ENCODE measurements around the gene P2RX4.
"Not testable (repeated sequence)": the region's sequence is repeated elsewhere in the genome, so short reads cannot be mapped to it uniquely, and the experiment has no call there.

The P2RX4 gene

GRCh38 chr12:121189619-121190155 lies 20.2 kb upstream of the P2RX4 start:
- no peak for DNase-seq

GRCh38 chr12:121190523-121191031 lies 19.4 kb upstream of the P2RX4 start:
- no peak for DNase-seq

- no peak for DNase-seq
Observed at GRCh38 chr12:121191151-121191550, 18.8 kb upstream of the P2RX4 start.

DNA sequence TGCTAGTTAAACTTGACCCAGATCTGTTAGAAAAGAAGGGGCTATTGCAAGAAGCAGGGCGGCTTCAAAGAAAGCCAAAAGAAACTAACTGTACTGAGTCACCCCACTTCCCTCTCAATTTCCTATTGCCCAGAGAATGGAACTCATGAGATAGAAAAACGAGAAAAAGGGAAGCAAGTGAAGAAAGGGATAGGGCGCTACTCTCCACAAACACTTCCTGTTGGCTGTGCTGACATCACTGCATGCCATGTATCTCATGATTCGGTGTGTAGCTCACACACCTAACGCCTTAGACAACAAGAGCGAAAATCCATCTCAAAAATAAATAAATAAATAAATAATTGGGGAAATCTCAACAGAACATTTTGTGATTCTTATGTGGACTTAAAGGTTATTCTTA lies 13.0 kb upstream of the P2RX4 start:
- DNase-seq = no peak

GRCh38 chr12:121198949-121199348 lies 11.0 kb upstream of the P2RX4 start:
- no peak for DNase-seq

- DNase-seq = not testable (repeated sequence)
Observed at GRCh38 chr12:121201140-121201539, 8.8 kb upstream of the P2RX4 start.

DNA sequence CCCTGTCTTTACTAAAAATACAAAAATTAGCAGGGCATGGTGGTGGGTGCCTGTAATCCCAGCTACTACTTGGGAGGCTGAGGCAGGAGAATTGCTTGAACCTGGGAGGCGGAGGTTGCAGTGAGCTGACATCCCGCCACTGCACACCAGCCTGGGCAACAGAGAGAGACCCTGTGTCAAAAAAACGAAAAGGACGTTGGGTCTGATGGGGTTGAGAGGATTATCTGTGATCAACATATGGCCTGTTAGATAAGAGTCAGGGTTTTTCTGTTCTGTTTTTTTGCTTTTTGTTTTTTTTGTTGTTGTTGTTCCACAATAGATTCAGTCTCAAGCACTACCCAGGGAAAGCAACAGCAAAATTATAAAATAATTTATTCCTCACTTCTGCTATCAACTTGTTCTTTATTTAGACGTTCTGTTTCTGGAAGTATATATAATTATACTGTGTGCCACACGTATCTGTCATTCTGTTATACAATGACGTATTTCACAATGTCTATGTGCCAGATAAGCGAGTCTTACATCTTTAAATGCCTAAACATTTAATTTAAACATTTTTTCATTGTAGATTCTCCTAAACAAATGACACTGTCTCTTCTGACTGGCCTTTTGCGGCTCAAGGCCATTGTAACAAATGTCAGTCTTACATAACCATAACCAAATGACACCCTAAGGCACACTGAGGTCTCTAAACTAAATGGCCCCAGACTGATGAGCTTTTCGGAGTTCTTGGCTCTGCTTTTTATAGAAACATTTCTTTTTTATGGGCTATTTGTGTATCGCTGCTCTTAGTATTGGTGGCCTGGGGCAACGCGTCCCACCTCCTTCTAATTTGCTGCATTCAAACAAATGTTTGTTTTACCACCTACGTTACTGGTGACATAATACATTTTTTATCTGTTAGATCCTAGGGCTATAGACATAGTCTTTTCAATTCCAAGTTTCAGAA lies 7.2 kb upstream of the P2RX4 start:
- DNase-seq = peak; percentile 63

DNA sequence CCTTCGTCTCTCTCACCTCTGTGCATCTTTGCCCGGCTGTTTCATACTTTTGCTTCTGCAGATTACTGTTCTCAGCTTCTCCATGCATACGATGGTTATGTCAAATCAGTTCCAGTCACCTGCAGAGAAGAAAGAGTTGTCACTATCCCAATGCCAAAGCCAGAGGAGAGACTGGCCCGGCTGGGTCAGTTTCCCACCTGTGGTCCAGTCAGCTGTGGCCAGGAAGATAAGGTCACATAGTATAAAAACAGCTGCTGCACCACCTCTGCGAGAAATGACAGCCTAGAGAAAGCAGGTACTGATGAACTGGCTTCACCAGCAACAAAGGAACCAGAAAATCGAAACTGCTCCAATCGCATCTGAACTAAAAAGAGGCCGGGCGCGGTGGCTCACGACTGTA lies 6.4 kb upstream of the P2RX4 start:
- no peak for DNase-seq

GRCh38 chr12:121205491-121205890 lies 4.4 kb upstream of the P2RX4 start:
- DNase-seq = no peak

DNA sequence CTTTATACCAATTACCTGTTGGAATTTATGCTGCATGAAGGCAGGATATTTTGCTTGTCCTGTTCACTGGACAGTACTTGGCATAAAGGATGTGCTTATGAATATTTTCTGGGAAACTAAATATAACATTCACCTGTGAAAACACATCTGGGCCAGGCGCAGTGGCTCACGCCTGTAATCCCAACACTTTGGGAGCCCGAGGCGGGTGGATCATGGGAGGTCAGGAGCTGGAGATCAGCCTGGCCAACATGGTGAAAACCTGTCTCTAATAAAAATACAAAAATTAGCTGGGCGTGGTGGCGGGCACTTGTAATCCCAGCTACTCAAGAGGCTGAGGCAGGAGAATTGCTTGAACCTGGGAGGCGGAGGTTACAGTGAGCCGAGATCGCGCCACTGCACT lies 1.4 kb upstream of the P2RX4 start:
- DNase-seq = not testable (repeated sequence)

- DNase-seq = no peak
Observed at GRCh38 chr12:121209221-121209620, 708 bp upstream of the P2RX4 start.

GRCh38 chr12:121212875-121213274 lies 2.9 kb downstream of the P2RX4 start:
- DNase-seq = no peak

GRCh38 chr12:121214166-121214777 lies 4.3 kb downstream of the P2RX4 start:
- DNase-seq = no peak

- no peak for DNase-seq
Observed at GRCh38 chr12:121214855-121215745, 5.2 kb downstream of the P2RX4 start.

- no peak for DNase-seq
Observed at GRCh38 chr12:121216102-121216501, 6.2 kb downstream of the P2RX4 start.

DNA sequence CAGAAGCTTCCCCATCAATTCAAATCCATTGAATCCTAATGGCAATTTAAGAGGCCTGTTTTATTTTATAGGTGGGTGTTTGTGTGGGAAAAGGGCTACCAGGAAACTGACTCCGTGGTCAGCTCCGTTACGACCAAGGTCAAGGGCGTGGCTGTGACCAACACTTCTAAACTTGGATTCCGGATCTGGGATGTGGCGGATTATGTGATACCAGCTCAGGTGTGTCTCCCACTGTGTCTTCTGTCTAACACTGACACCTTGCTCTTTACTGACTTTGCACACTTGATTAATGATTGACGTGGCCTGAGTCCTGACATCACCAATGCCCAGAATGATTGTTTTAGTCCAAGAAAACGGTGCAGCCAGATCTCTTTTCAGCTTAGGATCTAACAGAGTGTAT lies 7.1 kb downstream of the P2RX4 start:
- no peak for DNase-seq

DNA sequence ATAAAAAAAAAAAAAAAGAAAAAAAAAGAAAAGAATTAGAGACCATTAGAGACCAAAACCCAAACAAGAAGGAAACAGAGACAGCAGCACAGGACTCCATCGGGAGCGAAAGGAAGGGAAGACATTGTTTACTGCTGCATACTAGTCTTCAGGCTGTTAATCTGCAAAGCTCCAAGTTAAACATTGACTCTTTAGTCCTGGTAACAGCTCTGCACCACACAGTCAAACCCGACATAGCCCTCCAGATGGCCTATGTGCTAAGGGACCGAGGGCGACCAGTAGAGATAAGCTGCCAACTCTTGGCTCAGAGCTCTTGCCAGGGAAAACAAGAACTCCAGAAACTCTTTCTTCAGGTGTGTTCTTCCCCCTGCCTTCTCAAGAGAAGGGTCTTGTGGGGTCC lies 7.8 kb downstream of the P2RX4 start:
- DNase-seq = no peak

DNA sequence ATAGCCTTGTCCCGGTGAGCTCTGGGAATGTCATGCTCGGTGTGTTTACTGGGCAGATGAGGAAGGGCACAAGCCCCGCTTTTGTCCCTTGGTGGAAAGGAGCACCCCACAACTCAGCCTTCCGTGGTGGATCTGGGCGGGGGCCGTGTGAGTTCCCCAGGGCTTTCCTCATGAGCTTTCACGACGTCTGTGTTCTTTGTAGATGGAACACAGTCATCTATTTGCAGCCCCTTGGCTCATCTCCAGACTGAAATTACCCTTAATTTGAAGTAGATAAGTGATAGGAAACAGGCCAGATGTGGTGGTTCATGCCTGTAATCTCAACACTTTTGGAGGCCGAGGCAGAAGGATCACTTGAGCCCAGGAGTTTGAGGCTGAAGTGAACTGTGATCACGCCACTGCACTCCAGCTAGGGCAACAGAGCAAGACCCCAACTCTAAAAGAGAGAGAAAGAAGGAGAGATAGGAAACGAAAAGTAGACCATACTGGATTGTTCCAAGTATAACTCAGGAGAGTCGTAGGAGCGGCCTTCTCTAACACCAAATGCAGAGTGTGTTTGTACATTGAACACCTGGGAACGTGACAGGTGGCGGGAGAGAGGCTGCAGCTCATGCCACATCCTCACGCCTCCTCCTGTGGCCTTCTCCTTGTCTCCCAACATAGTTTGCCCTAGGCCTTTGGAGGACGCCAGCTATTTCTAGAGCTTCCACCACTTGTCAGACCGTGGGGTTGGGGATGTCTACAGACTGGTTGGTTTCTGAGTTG lies 8.8 kb downstream of the P2RX4 start:
- no peak for DNase-seq

- no peak for DNase-seq
Observed at GRCh38 chr12:121219353-121219986, 9.5 kb downstream of the P2RX4 start.

GRCh38 chr12:121222847-121223246 lies 12.9 kb downstream of the P2RX4 start:
- no peak for DNase-seq
